Upper lobe of left lung (tissue), 4 donors: ENCODE measurements around the gene PRKG1.

Experiments used
- CTCF ChIP-seq, 6 experiments: fragments of 450-650 bp in 4 of 6; fragments of 200-600 bp in 2 of 6; sonication (generic) in 2 of 6; IDR thresholded peaks; one replicate each; pipeline ENCODE4 v1.5.1; 2016 to 2019; ENCODE audit warnings: antibody characterized with exemption in 6 of 6
- POLR2A ChIP-seq, 4 donors: fragments of 450-650 bp; IDR thresholded peaks; one replicate each; pipeline ENCODE4 v1.5.1; 2016 to 2017; ENCODE audit warnings: antibody characterized with exemption in 4 of 4, mild to moderate bottlenecking in 2 of 4
- POLR2AphosphoS5 ChIP-seq, 2 donors: sonication (generic); formaldehyde crosslinking; IDR thresholded peaks; one replicate each; pipeline ENCODE4 v1.5.1; 2017; ENCODE audit warnings: antibody characterized with exemption in 2 of 2

GRCh38 chr10:52032681-52033629 is 958.7 kb downstream of the PRKG1 start:
- no peak for TF ChIP-seq CTCF (IDR thresholded peaks at IDR 0.05)
- no peak for TF ChIP-seq POLR2AphosphoS5 (IDR thresholded peaks at IDR 0.05)
- TF ChIP-seq POLR2A (IDR thresholded peaks at IDR 0.05): no peak
